ENCODE measurements around the gene WDR90.

WDR90 gene

GRCh38 chr16:648781-649589 is at the start of gene WDR90:
WDR90 (plus strand) TSS chr16:649365; CDS start chr16:649417, 52 bp downstream.
- peak within 1 kb of the TSS; percentile 49 for H3K27ac Mint-ChIP-seq
- no peaks in the 10 kb centered on the region for H3K27me3 Mint-ChIP-seq (ENCODE audit: low read depth)
- H3K4me1 Mint-ChIP-seq (ENCODE audit: low read depth) = peaks cover 10% of the 10 kb centered on the region
- H3K36me3 Mint-ChIP-seq (ENCODE audit: low read depth) = no peaks in the 10 kb centered on the region
- H3K4me3 Mint-ChIP-seq = peak within 1 kb of the TSS; percentile 77
- no peaks in the 10 kb centered on the region for H3K9me3 Mint-ChIP-seq

- peaks cover 5% of the 10 kb centered on the region for H3K4me1 Mint-ChIP-seq (ENCODE audit: low read depth)
Observed at GRCh38 chr16:600781-601180, 48.4 kb upstream of the WDR90 start.

GRCh38 chr16:603933-604332 is 45.2 kb upstream of the WDR90 start:
- no peak overlapping the region for H3K27ac Mint-ChIP-seq
- no peaks in the 10 kb centered on the region for H3K36me3 Mint-ChIP-seq (ENCODE audit: low read depth)
- no peaks in the 10 kb centered on the region for H3K9me3 Mint-ChIP-seq
- H3K4me3 Mint-ChIP-seq = no peak overlapping the region
- H3K4me1 Mint-ChIP-seq (ENCODE audit: low read depth) = peaks cover 2% of the 10 kb centered on the region
- H3K27me3 Mint-ChIP-seq (ENCODE audit: low read depth) = no peaks in the 10 kb centered on the region

More at GRCh38 chr16:600781-601180, 48.4 kb upstream of the WDR90 start:
- H3K27me3 Mint-ChIP-seq (ENCODE audit: low read depth) = no peaks in the 10 kb centered on the region
- no peak overlapping the region for H3K4me3 Mint-ChIP-seq
- H3K9me3 Mint-ChIP-seq = no peaks in the 10 kb centered on the region
- peaks cover 9% of the 10 kb centered on the region for H3K36me3 Mint-ChIP-seq (ENCODE audit: low read depth)
- H3K27ac Mint-ChIP-seq = no peak overlapping the region

- Mint-ChIP-seq H3K9me3 (no peaks in the 10 kb centered on the region), H3K4me1 (ENCODE audit: low read depth) (peaks cover 5% of the 10 kb centered on the region), H3K27ac (no peak overlapping the region), H3K4me3 (no peak overlapping the region), H3K36me3 (ENCODE audit: low read depth) (no peaks in the 10 kb centered on the region), H3K27me3 (ENCODE audit: low read depth) (no peaks in the 10 kb centered on the region)
Observed at GRCh38 chr16:606656-607307, 42.4 kb upstream of the WDR90 start.

- H3K4me3 Mint-ChIP-seq = no peak overlapping the region
- H3K27me3 Mint-ChIP-seq (ENCODE audit: low read depth) = no peaks in the 10 kb centered on the region
- H3K36me3 Mint-ChIP-seq (ENCODE audit: low read depth) = no peaks in the 10 kb centered on the region
- H3K9me3 Mint-ChIP-seq = no peaks in the 10 kb centered on the region
- peaks cover 5% of the 10 kb centered on the region for H3K4me1 Mint-ChIP-seq (ENCODE audit: low read depth)
- H3K27ac Mint-ChIP-seq = no peak overlapping the region
Observed at GRCh38 chr16:608019-608418, 41.1 kb upstream of the WDR90 start.

- no peak overlapping the region for H3K4me3 Mint-ChIP-seq
- no peak overlapping the region for H3K27ac Mint-ChIP-seq
Observed at GRCh38 chr16:609316-609715, 39.8 kb upstream of the WDR90 start.

GRCh38 chr16:609984-610383 is 39.2 kb upstream of the WDR90 start:
- Mint-ChIP-seq H3K4me3 (no peak overlapping the region), H3K27ac (no peak overlapping the region), H3K4me1 (ENCODE audit: low read depth) (peaks cover 2% of the 10 kb centered on the region), H3K27me3 (ENCODE audit: low read depth) (no peaks in the 10 kb centered on the region), H3K36me3 (ENCODE audit: low read depth) (peaks cover 2% of the 10 kb centered on the region), H3K9me3 (no peaks in the 10 kb centered on the region)

More at GRCh38 chr16:609316-609715, 39.8 kb upstream of the WDR90 start:
- Mint-ChIP-seq H3K36me3 (ENCODE audit: low read depth) (no peaks in the 10 kb centered on the region), H3K4me1 (ENCODE audit: low read depth) (peaks cover 2% of the 10 kb centered on the region), H3K27me3 (ENCODE audit: low read depth) (no peaks in the 10 kb centered on the region), H3K9me3 (no peaks in the 10 kb centered on the region)

GRCh38 chr16:610513-611381 is 38.4 kb upstream of the WDR90 start:
- peaks cover 2% of the 10 kb centered on the region for H3K4me1 Mint-ChIP-seq (ENCODE audit: low read depth)
- no peak overlapping the region for H3K27ac Mint-ChIP-seq
- H3K4me3 Mint-ChIP-seq = no peak overlapping the region
- no peaks in the 10 kb centered on the region for H3K27me3 Mint-ChIP-seq (ENCODE audit: low read depth)
- H3K9me3 Mint-ChIP-seq = no peaks in the 10 kb centered on the region
- peaks cover 2% of the 10 kb centered on the region for H3K36me3 Mint-ChIP-seq (ENCODE audit: low read depth)

GRCh38 chr16:615122-615521 is 34.0 kb upstream of the WDR90 start:
- H3K4me3 Mint-ChIP-seq = no peak overlapping the region
- H3K27ac Mint-ChIP-seq = no peak overlapping the region
- no peaks in the 10 kb centered on the region for H3K27me3 Mint-ChIP-seq (ENCODE audit: low read depth)
- H3K36me3 Mint-ChIP-seq (ENCODE audit: low read depth) = peaks cover 2% of the 10 kb centered on the region
- H3K4me1 Mint-ChIP-seq (ENCODE audit: low read depth) = peaks cover 2% of the 10 kb centered on the region
- no peaks in the 10 kb centered on the region for H3K9me3 Mint-ChIP-seq

- Mint-ChIP-seq H3K9me3 (no peaks in the 10 kb centered on the region), H3K4me1 (ENCODE audit: low read depth) (no peaks in the 10 kb centered on the region), H3K4me3 (no peak overlapping the region), H3K27me3 (ENCODE audit: low read depth) (no peaks in the 10 kb centered on the region), H3K36me3 (ENCODE audit: low read depth) (peaks cover 2% of the 10 kb centered on the region), H3K27ac (no peak overlapping the region)
Observed at GRCh38 chr16:616733-617586, 32.2 kb upstream of the WDR90 start.

- Mint-ChIP-seq H3K27me3 (ENCODE audit: low read depth) (no peaks in the 10 kb centered on the region), H3K27ac (no peak overlapping the region), H3K4me1 (ENCODE audit: low read depth) (no peaks in the 10 kb centered on the region)
Observed at GRCh38 chr16:617855-618254, 31.3 kb upstream of the WDR90 start.

GRCh38 chr16:619476-620100 is 29.6 kb upstream of the WDR90 start:
- Mint-ChIP-seq H3K27ac (no peak overlapping the region), H3K4me3 (no peak overlapping the region), H3K9me3 (no peaks in the 10 kb centered on the region), H3K4me1 (ENCODE audit: low read depth) (no peaks in the 10 kb centered on the region), H3K36me3 (ENCODE audit: low read depth) (peaks cover 2% of the 10 kb centered on the region), H3K27me3 (ENCODE audit: low read depth) (no peaks in the 10 kb centered on the region)

More at GRCh38 chr16:617855-618254, 31.3 kb upstream of the WDR90 start:
- Mint-ChIP-seq H3K36me3 (ENCODE audit: low read depth) (peaks cover 2% of the 10 kb centered on the region), H3K9me3 (no peaks in the 10 kb centered on the region), H3K4me3 (no peak overlapping the region)

- H3K4me3 Mint-ChIP-seq = no peak overlapping the region
- H3K27me3 Mint-ChIP-seq (ENCODE audit: low read depth) = no peaks in the 10 kb centered on the region
- no peaks in the 10 kb centered on the region for H3K4me1 Mint-ChIP-seq (ENCODE audit: low read depth)
- no peaks in the 10 kb centered on the region for H3K9me3 Mint-ChIP-seq
- H3K27ac Mint-ChIP-seq = no peak overlapping the region
- no peaks in the 10 kb centered on the region for H3K36me3 Mint-ChIP-seq (ENCODE audit: low read depth)
Observed at GRCh38 chr16:620700-621525, 28.3 kb upstream of the WDR90 start.

Data from T-helper 1 cell treated with Interleukin-12 subunit alpha and Interleukin-12 subunit beta and Interleukin-4 antibody, amounts not matched to agents 30 μg/mL and 1 μg/mL, for 36 hours (primary cell).